ENCODE results near the gene COL5A3.
"Not testable (repeated sequence)": the region's sequence is repeated elsewhere in the genome, so short reads cannot be mapped to it uniquely, and the experiment has no call there.

The COL5A3 gene

DNA sequence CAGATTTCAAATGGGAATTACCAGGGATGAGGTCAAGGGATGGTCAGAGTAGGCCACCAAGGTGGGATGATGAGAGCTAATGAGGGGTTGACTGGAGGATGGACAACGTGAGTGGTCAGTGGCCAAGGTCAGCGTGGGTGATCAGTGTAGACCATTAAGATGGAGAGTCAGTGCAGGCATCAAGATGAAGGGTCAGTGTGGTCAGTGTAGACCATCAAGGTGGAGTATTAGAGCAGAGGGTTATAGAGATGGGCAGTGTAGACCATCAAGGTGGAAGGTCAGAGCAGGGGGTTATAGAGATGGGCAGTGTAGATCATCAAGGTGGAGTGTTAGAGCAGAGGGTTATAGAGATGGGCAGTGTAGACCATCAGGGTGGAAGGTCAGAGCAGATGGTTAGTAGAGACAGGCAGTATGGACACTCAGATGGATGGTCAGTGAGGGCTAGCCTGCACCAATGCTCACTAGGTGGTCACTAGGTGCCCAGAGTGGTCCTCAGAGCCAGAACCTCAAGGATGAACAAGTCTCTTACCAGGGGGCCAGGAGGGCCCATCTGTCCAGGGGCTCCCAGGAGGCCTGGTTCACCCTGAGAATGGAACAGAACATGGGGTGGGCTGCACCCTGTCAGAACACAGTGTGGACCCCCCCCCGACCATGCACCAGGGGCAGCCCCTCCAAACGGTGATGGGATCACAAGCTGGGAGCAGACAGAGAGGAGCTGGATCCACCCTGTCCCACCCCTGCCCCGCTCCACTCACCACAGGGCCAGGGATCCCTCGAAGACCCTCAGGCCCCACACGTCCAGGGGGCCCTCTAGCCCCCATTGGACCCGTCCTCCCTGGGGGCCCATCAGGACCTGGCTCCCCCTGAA lies 41.2 kb downstream of the COL5A3 start:
- no peak for DNase-seq

DNA sequence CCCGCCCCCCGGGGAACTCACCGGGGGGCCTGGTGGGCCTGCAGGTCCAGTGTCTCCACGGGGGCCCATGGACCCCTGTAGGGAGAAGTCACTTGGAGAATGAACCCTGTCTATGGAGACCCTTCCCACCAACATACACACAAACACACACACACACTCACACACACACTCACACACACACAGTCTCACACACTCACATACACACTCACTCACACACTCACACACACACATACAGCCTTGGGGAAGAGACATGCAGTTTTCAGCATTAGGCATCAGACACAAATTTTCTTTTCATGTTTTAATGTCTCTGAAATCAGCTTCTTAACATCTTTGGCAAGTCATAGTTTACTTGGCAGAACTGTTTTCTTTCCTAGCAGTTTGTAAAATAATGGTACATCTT lies 43.0 kb downstream of the COL5A3 start:
- DNase-seq, result no peak

DNA sequence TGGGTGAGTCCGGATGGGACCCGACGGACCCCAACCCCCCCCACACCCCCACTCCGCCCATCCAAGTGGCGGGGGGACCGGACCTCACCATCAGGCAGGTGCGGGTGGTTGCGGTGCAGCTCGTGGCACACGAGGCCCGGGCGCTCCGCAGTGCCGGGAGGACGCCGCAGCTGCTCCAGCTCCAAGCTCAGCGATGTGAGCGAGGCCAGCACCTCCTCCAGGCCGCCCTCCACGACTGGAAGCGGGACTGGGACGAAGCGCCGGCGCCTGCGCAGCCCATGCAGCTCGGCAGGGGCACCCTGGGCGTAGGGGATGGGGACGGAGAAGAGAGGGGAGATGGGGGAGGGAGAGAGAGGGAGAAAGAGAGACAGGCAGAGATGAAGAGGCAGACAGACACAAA lies 43.9 kb downstream of the COL5A3 start:
- DNase-seq, result no peak

DNA sequence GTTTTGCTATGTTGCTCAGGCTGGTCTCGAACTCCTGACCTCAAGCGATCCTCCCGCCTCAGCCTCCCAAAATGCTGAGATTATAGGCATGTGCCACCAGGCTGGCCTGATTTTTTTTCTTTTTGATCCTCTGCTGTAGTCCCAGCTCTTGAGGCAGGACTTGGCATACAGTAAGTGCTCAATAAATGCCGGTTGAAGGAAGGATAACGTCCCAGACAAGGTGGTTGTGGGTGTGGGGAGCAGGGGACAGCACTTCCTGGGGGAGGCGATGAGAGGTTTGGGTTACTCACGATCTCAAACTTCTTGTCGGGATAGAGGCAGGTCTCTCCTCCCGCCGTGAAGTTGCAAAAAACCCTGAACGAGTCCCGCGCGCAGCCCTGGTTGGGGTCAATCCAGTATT lies 44.3 kb downstream of the COL5A3 start:
- DNase-seq, result no peak

DNA sequence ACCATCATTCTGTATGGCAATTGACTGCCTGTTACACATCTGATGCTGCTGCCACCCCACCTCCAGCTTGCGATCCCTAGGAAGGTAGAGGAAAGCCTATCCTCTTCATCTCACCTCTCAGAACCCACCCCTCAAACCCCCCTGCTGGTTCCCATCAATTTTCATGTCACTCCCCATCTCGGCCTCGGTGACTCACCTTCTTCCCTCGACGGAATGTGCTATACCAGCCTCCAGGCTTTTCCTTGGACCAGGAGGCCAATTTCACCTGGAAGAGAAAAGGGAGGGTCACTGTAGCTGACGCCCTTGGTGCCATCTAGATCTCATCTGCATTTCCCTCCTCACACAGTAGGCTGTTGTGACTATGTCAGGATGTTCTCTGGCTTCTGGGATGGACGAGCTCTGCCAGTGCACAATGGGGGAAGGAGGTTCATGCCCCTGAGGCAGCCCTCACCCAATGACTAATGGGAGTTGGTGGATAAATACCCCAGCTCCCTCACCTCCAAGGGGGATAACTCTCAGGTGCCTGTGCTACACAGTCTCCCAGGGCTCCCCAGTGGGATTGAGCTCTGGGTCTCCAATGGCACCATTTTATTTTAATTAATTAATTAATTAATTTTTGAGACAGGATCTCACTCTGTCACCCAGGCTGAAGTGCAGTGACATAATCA lies 47.5 kb downstream of the COL5A3 start:
- DNase-seq, result no peak

DNA sequence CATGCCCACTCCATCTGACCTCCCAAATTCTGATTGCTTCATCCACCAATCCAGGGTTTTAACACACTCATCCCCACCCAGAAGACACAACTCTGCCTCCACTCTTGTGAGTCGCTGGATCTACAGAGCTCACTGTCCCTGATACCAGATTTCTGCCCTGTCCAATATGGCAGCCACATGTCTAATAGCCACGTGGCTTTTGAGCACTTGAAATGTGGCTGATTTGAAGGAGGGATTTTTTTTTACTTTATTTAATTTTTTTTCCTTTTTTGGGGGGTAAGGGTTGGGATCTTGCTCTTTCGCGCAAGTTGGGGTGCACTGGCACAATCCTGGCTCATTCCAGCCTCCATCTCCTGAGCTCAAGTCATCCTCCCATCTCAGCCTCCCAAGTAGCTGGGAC lies 49.2 kb downstream of the COL5A3 start:
- no peak for DNase-seq

DNA sequence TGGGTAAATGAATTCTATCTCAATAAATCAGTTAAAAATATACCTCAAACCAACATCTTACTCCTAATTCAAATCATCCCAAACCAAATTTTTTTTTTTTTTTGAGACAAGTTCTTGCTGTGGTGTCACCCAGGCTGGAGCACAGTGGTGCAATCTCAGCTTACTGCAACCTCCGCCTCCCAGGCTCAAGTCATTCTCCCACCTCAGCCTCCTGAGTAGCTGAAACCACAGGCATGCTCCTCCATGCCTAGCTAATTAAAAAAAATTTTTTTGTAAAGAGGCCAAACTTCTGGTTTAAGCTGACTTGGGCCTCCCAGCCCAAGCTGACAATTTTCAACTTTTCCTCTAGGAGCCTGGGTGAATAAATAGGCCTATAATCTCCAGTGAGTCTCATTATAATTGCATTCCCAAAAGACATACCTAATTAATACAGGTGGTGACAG lies 51.9 kb downstream of the COL5A3 start:
- no peak for DNase-seq

DNA sequence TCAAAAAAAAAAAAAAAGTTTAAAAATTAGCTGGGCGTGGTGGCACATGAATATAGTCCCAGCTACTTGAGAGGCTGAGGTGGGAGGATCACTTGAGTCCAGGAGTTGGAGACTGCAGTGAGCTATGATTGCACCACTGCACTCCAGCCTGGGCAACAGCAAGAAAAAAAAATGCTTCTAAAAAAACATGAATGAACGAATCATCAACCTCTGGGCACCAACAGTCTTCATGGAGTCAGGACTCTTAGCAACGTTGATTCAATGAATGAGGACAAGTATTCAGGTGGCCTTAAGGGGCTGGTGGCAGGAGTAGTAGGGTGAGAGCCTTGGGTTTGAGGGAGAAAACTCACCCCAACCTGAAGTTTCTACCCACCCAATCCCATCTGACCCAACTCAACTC lies 53.3 kb downstream of the COL5A3 start:
- DNase-seq, result no peak

DNA sequence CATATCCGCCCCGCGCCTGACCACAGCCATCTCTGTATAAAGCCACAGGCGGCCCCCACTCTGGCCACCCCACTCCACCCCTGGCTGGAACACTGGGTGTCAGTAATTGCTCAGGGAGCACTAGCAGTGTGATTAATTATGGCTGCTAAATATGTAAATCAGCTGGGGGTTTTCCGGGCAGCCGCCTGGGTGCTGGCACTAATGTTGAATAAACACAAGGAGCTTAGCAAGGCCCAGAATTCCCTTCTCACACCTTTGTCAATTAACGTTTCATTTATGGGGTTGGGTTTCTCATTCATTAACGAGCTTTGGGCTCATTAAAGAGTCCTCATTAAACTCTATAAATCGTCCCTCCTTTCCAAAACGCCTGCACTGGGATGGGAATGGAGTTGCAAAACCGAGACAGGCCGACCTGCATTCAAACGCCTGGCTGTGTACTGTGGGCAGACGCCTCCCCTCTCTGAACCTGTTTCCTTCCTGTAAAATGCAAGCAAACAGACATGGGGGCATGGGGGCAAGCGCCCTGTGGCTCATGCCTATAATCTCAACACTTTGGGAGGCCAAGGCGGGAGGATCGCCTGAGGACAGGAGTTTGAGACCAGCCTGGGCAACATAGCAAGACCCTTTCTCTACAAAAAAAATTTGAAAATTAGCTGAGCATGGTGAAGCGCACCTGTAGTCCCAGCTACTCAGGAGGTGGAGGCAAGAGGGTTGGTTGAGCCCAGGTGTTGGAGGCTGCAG lies 56.3 kb downstream of the COL5A3 start:
- DNase-seq, result no peak

DNA sequence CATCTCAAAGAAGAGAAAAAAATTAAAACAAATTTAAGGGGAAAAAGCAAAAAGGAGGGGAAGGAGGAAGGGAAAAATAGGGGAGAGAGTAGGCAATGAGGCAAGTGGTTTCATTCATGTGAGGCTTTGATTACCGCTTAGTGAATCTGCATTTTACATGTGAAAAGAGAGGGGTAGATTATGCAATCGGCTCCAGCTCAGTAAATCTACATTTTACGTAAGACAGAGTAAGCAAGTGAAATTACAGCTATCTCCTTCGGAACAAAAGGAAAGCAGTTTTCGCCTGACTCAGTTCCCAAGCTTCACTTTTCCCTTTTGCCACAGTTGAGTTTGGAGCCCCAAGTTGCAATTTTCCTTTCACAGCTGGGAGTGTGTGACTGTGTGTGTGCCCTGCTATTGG lies 58.0 kb downstream of the COL5A3 start:
- DNase-seq, result no peak

DNA sequence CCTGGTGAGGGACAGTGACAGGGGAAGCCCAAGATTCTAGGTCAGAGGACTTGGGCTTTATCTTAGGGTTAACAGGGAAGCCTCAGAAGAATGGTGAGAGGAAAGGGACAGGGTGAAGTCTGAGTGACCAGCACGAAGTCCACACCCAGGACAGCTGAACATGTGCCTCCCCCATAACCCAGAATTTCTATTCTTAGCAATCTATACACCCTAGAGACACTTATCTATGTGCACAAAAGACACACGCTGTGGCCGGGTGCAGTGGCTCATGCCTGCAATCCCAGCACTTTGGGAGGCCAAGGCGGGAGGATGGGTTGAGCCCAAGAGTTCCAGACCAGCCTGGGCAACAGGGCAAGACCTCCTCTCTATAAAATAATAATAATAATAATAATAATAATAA lies 62.9 kb downstream of the COL5A3 start:
- DNase-seq, result no peak

DNA sequence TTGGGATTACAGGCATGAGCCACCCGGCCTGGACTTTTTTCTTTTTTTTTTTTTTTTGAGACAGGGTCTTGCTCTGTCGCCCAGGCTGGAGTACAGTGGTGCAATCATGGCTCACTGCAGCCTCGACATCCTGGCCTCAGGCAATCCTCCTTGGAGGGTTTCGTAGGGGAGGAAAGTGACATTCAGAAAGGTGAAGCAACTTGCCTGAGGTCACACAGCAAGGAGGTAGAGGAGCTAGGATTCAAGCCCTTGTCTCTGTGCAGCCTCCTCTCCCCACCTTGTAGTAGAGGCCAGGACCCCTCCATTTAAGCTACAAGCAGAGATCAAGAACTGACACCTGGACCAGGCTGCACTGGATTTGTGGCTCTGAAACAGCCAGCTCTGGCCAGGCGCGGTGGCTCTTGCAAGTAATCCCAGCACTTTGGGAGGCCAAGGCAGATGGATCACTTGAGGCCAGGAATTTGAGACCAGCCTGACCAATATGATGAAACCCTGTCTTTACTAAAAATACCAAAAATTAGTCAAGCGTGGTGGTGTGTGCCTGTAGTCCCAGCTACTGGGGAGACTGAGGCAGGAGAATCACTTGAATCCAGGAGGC lies 63.7 kb downstream of the COL5A3 start:
- DNase-seq, result not testable (repeated sequence)

DNA sequence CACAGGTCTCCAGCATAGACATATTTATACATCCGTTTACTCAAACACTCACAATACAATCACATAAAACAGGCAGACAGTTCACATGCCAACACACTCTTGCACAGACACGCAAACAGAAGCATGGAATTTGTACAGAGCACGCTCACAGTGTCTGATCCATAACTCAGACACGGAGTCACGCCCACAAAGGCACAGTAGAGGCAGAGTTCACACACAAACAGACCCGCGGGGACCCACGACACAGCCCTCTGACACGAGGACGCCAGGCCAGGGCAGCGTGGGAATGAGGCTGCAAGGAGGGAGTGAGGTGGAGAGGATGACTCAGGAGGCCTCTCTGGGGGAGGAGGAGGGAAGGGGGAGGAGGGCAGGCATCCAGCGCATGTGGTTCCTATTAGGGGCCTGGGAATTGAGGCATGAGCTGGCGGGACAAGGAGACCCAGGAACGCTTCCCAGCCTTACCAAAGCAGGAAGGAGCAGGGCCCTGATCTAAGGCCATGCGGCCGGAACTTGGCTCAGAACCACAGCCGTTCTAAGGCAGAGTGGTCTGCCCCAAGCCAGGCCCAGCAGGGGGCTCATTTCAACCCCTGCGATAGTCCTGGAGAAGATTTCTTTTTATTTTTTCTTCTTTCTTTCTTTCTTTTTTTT lies 64.9 kb downstream of the COL5A3 start:
- DNase-seq, result no peak

DNA sequence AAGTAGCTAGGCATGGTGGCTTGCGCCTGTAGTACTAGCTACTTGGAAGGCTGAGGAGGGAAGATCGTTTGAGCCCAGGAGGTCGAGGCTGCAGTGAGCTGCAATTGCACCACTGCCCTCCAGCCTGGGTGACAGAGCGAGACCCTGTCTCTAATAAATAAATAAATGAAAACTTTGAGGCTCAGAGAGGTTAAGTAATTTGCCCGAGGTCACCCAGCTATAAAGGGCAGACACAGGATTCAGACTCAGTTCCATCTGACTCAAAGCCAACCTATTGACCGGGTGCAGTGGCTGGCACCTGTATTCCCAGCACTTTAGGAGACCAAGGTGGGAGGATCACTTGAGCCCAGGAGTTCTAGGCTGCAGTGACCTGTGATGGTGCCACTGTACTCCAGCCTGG lies 66.6 kb downstream of the COL5A3 start:
- DNase-seq, result no peak

DNA sequence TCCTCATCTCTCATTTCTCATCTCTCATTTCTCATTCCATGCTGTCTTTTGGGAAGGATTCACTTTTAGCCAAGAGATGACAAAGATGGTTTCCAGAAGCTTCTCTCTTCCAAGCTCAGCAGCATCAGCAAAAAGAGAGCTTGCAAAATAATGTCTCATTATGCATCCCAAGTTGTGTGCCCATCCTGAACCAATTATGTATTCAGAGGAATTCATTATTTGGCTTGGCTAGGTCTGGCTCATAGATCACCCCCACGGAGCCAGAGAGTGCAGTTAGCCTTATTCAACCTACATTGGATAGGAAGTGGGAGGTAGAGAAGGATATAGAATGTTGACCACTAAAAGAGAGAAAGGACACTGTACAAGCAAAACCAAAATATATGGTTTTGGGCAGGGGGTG lies 68.6 kb downstream of the COL5A3 start:
- DNase-seq, result no peak

DNA sequence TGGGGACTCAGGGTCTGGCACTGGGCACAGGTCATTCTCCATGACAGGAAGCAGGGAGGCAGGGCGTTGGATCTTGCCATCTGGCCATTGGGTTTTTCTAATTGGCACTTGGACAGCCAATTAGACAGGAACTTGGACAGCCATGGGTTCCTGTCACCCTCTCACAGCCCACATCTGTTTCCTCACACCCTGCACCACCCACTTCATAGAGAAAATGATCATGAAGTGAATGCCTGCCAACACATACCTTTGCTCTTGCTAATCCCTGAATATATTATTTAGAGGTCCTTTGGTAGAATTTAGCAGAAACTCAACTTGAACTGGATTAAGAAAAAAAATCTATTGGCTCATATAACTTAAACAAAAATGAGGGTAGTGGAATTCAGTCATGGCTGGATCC lies 69.1 kb downstream of the COL5A3 start:
- DNase-seq, result no peak

DNA sequence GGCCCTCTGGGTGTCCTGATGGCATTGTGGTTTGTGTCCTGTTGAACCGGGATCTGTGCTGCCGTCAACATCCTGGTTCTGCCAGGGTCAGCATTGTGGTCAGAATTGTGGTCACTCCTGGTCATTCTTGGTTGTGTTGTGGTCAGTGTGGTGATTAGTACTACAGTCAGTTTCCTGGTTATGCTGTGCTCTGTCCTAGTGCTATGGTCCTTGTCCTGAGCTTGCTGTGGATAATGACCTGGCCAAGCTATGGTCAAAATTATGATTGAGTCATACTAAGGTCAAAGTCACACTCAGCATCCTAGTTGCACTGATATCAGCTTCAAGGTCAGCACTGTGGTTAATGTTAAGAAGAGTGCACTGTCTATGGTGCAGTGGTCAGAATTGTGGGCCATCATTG lies 69.5 kb downstream of the COL5A3 start:
- DNase-seq, result no peak

DNA sequence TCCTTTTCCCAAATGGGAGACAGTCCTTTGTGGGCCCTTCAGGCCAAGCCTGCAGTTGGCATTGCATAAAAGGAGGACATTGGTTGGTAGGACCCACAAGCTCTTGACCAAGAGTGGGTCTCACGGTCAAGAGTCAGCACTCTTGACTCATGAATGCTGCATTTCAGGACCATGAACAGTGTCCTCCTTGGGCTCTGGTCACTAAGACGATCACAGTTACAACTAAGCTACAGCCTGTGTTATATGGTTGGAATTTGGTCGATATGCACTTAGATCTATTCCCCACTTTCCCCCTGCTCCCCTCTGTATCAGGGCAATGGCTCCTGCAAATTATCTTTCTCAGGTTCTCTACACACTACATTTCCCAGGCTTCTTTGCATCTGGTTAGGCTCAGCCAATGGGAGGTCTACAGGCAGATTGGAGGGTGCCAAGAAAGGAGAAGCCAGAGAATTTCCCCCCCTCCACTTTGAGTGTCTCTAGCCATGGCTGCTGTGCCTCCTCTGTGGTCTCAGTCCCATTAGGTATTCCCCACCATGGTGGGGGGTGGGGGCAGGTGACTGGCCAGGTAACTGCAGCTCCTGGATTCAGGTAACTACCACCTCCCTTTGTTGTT lies 70.9 kb downstream of the COL5A3 start:
- no peak for DNase-seq

DNA sequence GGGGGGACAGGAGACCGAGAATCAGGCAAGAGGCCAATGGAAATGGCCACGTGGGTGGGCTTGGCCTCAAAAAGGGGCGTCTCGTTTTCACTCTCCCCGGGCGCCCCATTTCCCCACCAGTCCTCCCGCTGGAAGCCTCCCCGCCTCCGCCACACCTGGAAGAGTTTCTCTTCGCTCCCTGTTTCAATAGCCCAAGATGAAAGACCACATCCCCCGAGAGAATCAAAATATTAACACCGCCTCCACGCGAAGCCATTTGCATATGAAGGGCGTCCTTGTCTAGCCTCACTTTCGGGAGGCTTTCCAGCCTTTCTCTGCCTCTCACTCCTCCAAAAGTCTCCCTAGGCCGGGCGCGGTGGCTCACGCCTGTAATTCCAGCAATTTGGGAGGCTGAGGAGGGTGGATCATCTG lies 73.3 kb downstream of the COL5A3 start:
- no peak for DNase-seq

DNA sequence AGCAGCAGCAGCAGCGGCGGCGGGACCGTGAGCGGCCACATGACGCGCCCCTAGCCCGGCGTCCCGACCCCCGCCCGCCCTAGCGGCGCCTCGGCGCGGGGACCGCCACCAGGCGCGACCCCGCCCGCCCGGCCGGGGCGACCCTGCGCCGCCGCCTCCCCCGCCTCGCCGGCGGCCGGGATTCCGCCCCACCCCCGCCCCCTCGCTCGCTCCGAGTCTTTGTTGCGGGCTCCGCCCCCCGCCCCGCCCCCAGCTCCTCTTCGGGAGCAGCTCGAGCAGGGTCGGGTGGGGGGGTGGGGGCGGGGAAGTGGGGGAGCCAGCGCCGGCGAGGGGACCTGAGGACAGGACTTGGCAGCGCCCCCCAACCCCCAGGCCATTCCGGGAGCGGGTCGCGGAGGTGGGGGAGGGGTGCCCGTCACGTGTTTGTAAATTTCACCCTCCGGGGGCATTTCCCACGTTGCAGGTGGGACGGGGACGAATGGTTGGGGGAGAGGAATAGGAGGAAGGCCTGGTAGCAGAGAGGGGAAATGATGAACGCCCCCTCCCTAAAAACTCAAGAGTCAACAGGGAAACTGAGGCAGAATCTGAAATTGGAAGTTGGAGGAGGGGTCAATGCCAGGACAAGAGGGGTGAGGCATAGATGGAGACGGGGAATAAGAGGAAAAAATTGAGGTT lies 73.8 kb downstream of the COL5A3 start, which contains the start of gene OLFM2:
OLFM2 (minus strand) TSS at position 190 of the 675 bp plus-strand sequence; CDS start at position 41, 149 bp downstream.
- DNase-seq, result no peak

DNA sequence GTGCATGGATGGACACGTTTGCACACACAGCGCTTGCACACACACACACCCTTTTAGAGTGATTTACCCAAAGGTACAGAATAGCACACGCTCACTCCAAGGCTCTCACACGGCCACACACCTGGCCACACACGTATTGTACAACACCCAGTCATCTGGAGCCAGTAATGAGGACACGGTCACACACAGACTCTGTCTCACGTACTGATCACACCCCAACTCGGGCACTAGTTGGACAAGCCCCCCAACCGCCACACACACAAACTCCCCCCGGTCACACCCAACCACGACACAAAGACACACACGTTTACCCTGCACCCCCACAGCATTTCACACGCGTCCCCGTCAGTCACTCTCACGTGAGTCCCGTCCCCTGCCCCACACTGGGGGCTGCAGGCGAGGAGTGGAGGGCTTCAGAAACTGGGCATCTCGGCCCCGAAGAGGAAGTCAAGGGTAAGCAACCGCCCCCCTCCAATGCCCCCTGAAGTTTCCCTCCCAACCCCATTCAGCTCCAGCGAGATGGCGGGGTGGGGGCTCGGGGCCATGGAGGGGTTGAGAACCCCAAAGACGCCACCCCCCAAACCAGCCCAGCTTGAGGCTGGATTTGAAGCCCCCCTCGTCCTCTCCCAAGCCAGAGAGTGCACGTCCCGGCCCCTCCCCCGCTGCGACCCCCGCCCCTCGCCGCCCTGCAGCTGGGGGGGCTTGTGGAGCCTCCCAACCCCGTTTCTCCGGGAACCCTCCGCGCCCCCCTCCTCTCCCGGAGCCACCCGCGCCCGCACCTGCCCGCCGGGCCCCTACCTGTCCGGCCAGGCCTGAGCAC lies 74.6 kb downstream of the COL5A3 start:
- no peak for DNase-seq
